Ovary (tissue), 3 donors: Measurements from ENCODE around the gene RPL36.

Source experiments
- EP300 ChIP-seq: sonication (generic); formaldehyde crosslinking; IDR thresholded peaks from one replicate; pipeline ENCODE4 v1.6.1; 2017; ENCODE audit warnings: antibody characterized with exemption
- POLR2A ChIP-seq: fragments of 450-650 bp; IDR thresholded peaks from one replicate; pipeline ENCODE4 v1.6.1; 2017; ENCODE audit warnings: antibody characterized with exemption, mild to moderate bottlenecking, moderate library complexity
- TF ChIP-seq, protein P1 (sequence below), 3 donors: fragments of 450-650 bp in 2 of 3; fragments of 200-600 bp in 1 of 3; IDR thresholded peaks; one replicate each; pipeline versions ENCODE4 v1.5.1 to v1.8.0; 2016 to 2022; ENCODE audit warnings: antibody characterized with exemption in 3 of 3, mild to moderate bottlenecking in 1 of 3
- donor health status: DM: no; HTN: no; CAD: no.

DNA sequence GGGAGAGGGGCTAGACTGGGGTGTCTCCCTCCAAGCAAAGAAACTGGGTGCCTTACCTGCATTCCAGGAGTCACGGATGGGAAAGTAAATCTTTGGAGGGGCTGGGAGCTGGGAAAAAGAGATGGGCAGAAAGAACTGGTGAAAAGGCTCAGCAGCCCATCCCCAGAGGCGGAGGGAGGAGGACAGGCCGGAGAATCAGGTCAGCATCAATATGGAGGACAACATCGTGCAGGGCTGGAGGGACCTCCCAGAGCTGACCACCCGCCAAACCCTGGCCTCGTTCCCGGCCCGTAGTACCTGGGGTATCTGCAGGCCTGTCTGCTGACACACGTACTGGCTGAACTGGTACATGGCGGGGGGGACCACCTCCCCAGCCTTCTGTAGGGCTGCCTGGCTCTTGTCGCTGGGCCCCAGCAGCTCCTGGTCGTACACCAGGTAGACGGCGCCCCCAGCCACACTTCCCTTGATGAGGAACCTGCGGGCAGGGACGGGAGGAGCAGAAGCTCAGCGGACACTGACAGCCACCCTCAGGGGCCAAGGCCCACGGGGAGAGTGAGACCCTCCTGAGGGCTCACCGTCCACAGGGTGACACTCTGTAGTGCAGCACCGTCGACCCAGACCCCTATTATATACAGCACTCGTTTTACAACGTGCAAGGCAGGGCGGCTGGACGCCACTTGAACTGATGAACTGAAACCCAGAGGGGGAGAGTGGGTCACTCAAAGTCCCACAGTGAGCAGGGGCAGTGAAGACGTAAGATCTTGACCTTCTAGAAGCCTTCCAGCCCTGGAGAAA, 10.6 kb upstream of the RPL36 start:
- TF ChIP-seq, protein P1, sequence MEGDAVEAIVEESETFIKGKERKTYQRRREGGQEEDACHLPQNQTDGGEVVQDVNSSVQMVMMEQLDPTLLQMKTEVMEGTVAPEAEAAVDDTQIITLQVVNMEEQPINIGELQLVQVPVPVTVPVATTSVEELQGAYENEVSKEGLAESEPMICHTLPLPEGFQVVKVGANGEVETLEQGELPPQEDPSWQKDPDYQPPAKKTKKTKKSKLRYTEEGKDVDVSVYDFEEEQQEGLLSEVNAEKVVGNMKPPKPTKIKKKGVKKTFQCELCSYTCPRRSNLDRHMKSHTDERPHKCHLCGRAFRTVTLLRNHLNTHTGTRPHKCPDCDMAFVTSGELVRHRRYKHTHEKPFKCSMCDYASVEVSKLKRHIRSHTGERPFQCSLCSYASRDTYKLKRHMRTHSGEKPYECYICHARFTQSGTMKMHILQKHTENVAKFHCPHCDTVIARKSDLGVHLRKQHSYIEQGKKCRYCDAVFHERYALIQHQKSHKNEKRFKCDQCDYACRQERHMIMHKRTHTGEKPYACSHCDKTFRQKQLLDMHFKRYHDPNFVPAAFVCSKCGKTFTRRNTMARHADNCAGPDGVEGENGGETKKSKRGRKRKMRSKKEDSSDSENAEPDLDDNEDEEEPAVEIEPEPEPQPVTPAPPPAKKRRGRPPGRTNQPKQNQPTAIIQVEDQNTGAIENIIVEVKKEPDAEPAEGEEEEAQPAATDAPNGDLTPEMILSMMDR (IDR thresholded peaks at IDR 0.05): no peak
- TF ChIP-seq POLR2A (no peak), EP300 (no peak)
